MCF 10A (cell line): ENCODE results near the gene TMEM120A. TPM values are rescaled to one million over a fixed set of nuclear protein-coding genes. Genes with fewer than 3 reads are reported as not detected.

ENCODE experiments used
- BruUV-seq: library from RNA; stranded (reverse); fragments of 400-500 nt; replicated peaks from 2 replicates; lab custom pipeline; 2021; lab: Mats Ljungman, UMichigan
- CTCF ChIA-PET: fragments of 300-600 bp; sonication (Branson Sonifier 250); formaldehyde crosslinking; extraction: SDS; loops from one replicate; lab custom pipeline; 2021; ENCODE audit warnings: antibody characterized with exemption, inconsistent platforms; lab: Yijun Ruan, JAX
- POLR2A ChIA-PET: fragments of 300-600, 350-650 bp; sonication (Branson Sonifier 250); formaldehyde crosslinking; extraction: SDS; loops from one replicate; lab custom pipeline; 2020; ENCODE audit warnings: antibody characterized with exemption, inconsistent platforms; lab: Yijun Ruan, JAX
- DNase-seq: peaks from one replicate; pipeline ENCODE4 v3.0.0-alpha.2; 2018; ENCODE audit not compliant: unreplicated experiment
- H3K27ac Mint-ChIP-seq: one replicate; pipeline ENCODE4 v1.8.0; 2022; ENCODE audit warnings: mild to moderate bottlenecking, low read depth, mixed read lengths; ENCODE audit not compliant: unreplicated experiment
- H3K27me3 Mint-ChIP-seq: one replicate; pipeline ENCODE4 v1.8.0; 2022; ENCODE audit warnings: mixed read lengths; ENCODE audit not compliant: insufficient read depth, unreplicated experiment
- H3K36me3 Mint-ChIP-seq: one replicate; pipeline ENCODE4 v1.8.0; 2022; ENCODE audit warnings: mild to moderate bottlenecking, moderate library complexity, mixed read lengths; ENCODE audit not compliant: insufficient read depth, unreplicated experiment
- H3K4me1 Mint-ChIP-seq: one replicate; pipeline ENCODE4 v1.8.0; 2022; ENCODE audit warnings: mixed read lengths; ENCODE audit not compliant: insufficient read depth, unreplicated experiment
- H3K4me3 Mint-ChIP-seq: one replicate; pipeline ENCODE4 v1.8.0; 2022; ENCODE audit warnings: mild to moderate bottlenecking, moderate library complexity, mixed read lengths; ENCODE audit not compliant: unreplicated experiment
- H3K9me3 Mint-ChIP-seq: one replicate; pipeline ENCODE4 v1.8.0; 2022; ENCODE audit warnings: mixed read lengths; ENCODE audit not compliant: unreplicated experiment
- intact Hi-C: fragments of 100-400 bp; cut with micrococcal nuclease; formaldehyde crosslinking; loops from 2 replicates; pipeline ENCODE4 v1.14.1; 2022
- total RNA-seq: library from RNA; stranded (reverse); gene quantifications from 2 replicates; pipeline ENCODE4 v1.2.3, GENCODE V29; 2022
- TF ChIP-seq, protein P1 (sequence below): fragments of 200-600 bp; IDR thresholded peaks from one replicate; pipeline ENCODE4 v1.8.0; 2022; ENCODE audit warnings: antibody characterized with exemption, mild to moderate bottlenecking; ENCODE audit not compliant: unreplicated experiment

The TMEM120A gene
- total RNA-seq, 1 experiment from 2014 or later = 19.4 TPM

DNA sequence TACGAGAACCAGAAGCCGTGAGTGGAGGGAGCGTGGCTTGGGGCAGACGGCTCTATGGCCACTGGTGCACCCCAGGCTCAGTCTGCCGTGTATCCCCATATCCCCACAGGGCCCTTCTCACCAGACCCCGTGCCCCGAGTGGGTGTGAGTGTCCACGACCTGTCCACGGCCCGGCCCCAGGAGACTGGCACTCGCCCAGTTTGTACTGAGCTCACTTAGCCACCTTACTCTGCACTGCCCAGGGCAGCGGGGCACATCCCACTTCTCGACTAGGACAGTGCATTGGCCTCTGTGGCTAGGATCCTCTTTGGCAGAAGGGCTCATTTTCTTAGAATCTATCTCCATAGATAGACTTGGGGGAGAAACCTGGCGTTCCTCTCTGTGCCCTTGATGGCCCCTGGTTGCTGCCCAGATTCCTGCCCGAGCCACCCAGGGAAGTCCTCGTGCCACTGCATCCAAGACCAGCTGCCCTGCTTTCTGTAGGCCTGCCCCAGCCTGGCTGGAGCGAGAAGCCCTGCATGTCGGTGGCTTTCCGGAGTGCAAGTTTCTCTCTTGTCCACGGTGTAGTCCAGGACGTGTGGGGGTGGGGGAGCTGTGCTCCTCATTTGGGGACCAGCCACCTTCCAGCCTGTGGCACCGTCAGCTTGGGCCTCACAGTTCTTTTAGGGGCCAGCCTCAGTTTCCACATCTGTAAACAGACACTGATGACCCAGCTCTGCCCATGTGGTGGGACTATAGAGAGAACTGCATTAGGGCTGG is 11.9 kb downstream of the TMEM120A start:
- Mint-ChIP-seq H3K4me3 (no peak overlapping the region), H3K9me3 (no peaks in the 10 kb centered on the region), H3K27ac (no peak overlapping the region), H3K27me3 (no peaks in the 10 kb centered on the region), H3K36me3 (peaks cover 35% of the 10 kb centered on the region), H3K4me1 (no peaks in the 10 kb centered on the region)
- no TSS peak for BruUV-seq
- POLR2A ChIA-PET = interaction anchor here (1.2 kb wide), 1 partner anchor 102 kb away, joined by 3 read pairs; no protein-coding TSS in a partner anchor
- TF ChIP-seq, protein P1, sequence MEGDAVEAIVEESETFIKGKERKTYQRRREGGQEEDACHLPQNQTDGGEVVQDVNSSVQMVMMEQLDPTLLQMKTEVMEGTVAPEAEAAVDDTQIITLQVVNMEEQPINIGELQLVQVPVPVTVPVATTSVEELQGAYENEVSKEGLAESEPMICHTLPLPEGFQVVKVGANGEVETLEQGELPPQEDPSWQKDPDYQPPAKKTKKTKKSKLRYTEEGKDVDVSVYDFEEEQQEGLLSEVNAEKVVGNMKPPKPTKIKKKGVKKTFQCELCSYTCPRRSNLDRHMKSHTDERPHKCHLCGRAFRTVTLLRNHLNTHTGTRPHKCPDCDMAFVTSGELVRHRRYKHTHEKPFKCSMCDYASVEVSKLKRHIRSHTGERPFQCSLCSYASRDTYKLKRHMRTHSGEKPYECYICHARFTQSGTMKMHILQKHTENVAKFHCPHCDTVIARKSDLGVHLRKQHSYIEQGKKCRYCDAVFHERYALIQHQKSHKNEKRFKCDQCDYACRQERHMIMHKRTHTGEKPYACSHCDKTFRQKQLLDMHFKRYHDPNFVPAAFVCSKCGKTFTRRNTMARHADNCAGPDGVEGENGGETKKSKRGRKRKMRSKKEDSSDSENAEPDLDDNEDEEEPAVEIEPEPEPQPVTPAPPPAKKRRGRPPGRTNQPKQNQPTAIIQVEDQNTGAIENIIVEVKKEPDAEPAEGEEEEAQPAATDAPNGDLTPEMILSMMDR = no peak
- no peak for DNase-seq
- intact Hi-C loops = no loop called here
- CTCF ChIA-PET = interaction anchor here (0.5 kb wide), 1 partner anchor 305 kb away, joined by 3 read pairs; no protein-coding TSS in a partner anchor

DNA sequence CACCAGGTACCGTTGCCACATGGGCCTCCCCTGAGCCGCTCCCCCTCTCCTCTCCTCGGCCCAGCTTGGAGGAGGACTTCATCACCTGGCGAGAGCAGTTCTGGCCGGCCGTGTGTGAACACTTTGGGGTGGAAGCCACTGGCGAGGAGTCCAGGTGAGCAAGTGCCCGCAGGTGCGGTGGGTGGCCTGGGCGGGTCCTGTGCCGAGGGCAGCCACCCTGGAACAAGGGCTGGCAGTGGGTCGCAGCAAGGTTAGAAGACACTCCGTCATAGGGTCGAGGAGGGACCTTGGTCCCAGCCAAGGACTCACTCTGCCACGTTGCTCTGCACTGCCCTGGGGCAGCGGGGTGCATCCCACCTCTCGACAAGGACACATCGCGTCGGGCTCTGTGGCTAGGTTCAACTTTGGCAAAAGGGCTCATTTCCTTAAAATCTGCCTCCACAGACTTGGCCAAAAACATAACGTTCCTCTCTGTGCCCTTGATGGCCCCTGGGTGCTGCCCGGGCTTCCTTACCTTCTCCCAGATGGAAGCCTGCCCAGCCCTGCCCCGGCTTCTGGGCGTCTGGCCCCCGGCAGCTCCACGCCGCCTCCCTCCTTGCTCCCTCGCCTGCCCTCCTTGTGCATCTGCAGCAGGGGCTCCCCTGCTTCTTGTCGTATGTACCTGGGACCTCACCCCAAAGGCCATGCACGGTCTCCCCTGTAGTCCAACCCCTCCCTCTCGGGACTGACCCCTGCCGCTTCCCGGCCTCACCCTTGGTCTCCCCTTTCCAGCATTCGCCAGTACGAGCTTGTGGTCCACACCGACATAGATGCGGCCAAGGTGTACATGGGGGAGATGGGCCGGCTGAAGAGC is 12.7 kb downstream of the TMEM120A start:
- no peaks in the 10 kb centered on the region for H3K27me3 Mint-ChIP-seq
- H3K9me3 Mint-ChIP-seq = no peaks in the 10 kb centered on the region
- H3K27ac Mint-ChIP-seq = no peak overlapping the region
- peaks cover 34% of the 10 kb centered on the region for H3K36me3 Mint-ChIP-seq
- no peak for DNase-seq
- intact Hi-C loops = no loop called here
- BruUV-seq = no TSS peak
- CTCF ChIA-PET = no interaction called here
- H3K4me3 Mint-ChIP-seq = no peak overlapping the region
- TF ChIP-seq, protein P1 = no peak
- POLR2A ChIA-PET = interaction anchor here (1.2 kb wide), 1 partner anchor 101 kb away, joined by 3 read pairs; no protein-coding TSS in a partner anchor
- H3K4me1 Mint-ChIP-seq = no peaks in the 10 kb centered on the region

DNA sequence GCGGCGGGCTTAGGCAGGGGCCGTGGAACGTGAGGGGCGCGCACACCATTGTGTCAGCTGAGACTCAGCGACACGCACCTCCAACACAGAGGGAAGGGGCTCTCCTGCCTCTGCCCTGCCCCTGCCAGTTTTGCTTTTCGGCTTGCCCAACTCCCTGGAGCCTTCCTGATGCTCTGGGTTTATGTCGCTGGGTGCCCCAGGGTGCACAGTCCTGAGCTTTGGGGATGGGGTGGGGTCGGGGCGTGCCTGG is 13.3 kb downstream of the TMEM120A start:
- Mint-ChIP-seq H3K27ac (no peak overlapping the region), H3K4me3 (no peak overlapping the region), H3K4me1 (no peaks in the 10 kb centered on the region), H3K36me3 (peaks cover 40% of the 10 kb centered on the region), H3K9me3 (no peaks in the 10 kb centered on the region), H3K27me3 (no peaks in the 10 kb centered on the region)
- intact Hi-C loops = no loop called here
- BruUV-seq = no TSS peak
- TF ChIP-seq, protein P1 = no peak
- ChIA-PET POLR2A (no interaction called here), CTCF (no interaction called here)
- no peak for DNase-seq

DNA sequence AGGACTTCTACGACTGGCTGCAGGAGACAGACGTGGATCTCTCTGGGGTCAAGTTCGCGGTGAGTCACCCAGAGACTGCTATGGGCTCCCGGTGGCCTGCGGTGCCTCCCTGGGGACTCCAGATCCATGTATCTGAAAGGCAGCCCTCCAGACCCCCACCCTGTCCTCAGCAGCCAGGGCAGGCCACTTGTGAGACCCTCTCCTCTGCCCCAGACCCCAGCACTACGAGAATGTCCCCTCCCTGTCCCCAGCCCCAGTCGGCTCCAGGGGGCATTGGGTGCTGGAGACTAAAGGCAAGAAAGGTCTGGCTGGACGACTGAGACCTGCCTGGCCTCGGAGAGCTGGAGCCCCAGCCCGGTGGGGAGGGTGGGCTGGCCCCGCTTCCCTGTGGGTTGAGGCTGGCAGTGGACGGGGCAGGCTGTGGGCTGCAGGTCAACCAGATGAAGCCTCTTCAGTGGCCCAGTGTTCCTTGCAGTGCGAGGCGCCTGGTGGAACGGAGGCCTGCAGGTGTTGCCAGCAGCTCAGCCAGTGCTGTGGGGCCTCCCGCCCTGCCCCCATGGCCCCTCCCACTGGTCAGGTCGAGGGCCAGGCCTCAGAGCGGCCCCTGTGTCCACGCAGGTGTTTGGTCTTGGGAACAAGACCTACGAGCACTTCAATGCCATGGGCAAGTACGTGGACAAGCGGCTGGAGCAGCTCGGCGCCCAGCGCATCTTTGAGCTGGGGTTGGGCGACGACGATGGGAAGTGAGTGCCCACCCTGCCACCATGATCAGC is 13.8 kb downstream of the TMEM120A start:
- Mint-ChIP-seq H3K27me3 (no peaks in the 10 kb centered on the region), H3K4me3 (no peak overlapping the region), H3K9me3 (no peaks in the 10 kb centered on the region), H3K36me3 (peaks cover 41% of the 10 kb centered on the region), H3K27ac (no peak overlapping the region), H3K4me1 (no peaks in the 10 kb centered on the region)
- ChIA-PET POLR2A (no interaction called here), CTCF (no interaction called here)
- intact Hi-C loops = no loop called here
- TF ChIP-seq, protein P1 = no peak
- BruUV-seq = no TSS peak
- DNase-seq = no peak
